LNCAP (cell line): Measurements from ENCODE around the gene ZNF23.

Source experiments
- TF ChIP-seq, protein P1 (sequence below): fragments of 450-650 bp; IDR thresholded peaks from 2 replicates; pipeline ENCODE4 v1.5.1; 2017; ENCODE audit warnings: mild to moderate bottlenecking

The ZNF23 gene

DNA sequence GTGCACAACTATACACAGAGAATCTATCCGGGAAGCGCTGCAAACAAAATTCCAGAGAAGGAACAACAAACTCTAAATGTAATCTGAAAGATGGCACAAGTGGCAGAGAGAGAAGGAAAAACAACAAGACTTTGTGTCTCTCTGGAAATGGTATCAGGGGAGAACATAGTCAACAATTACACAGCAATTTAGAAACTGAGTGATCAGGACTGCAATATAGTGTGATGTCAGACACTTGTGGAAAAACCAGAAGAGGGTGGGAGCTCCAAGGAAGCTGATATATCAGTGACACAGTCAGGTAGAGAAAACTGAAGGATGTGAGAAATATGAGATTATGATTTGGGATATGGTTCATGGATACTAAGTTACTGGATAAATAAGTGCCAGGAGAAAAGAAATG, 18.9 kb upstream of the ZNF23 start:
- TF ChIP-seq, protein P1, sequence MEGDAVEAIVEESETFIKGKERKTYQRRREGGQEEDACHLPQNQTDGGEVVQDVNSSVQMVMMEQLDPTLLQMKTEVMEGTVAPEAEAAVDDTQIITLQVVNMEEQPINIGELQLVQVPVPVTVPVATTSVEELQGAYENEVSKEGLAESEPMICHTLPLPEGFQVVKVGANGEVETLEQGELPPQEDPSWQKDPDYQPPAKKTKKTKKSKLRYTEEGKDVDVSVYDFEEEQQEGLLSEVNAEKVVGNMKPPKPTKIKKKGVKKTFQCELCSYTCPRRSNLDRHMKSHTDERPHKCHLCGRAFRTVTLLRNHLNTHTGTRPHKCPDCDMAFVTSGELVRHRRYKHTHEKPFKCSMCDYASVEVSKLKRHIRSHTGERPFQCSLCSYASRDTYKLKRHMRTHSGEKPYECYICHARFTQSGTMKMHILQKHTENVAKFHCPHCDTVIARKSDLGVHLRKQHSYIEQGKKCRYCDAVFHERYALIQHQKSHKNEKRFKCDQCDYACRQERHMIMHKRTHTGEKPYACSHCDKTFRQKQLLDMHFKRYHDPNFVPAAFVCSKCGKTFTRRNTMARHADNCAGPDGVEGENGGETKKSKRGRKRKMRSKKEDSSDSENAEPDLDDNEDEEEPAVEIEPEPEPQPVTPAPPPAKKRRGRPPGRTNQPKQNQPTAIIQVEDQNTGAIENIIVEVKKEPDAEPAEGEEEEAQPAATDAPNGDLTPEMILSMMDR, result no peak

DNA sequence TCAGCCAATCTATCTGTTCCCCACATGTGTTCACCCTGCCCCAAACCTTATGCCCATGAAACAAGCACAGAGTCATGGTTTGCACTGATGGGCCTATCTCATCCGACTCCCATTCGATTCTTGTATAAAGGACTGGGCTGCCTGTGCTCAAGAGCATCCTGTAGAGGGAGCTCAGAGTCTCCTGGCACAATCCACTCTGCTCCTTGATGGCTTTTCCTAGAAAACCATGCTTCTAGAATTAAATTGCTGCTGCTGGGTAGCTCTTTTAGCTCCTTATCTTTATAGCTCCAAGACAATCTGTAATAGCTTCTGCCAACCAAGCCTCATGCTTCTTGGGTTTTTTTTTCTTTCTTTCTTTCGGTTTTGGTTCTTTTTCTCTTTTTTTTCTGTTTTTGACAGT, 17.4 kb upstream of the ZNF23 start:
- TF ChIP-seq, protein P1, result peak; percentile 39; the same call in 1 of the 2 replicates

DNA sequence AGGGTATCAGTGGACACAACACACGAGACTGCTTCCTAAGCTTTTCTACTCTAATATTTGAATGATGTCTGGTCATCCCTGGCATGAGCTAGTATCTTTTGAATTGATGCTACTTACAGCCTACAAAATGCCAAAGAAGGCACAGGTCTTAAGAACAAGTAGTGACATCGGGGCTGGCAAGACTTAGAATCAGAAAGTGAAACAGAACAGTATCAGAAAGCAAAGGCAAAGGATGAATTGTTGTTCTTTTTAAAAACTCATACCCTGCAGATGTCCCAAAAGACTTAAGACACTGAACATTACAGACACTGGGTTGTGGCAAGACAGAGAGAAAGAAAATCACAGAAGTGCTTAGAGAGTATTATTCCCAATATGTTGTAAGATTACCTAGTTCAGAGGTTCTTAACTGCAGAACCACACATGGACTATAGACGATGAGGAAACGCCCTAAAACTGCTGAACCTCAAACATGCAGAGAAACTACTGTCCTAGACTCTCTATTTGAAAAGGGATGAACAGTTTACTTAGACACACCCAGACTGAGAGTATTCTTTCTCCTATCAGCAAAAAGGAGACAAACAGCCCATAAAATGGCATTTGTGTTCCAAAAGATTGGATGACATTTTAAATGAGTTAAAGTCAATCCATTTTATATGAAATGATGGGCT, 14.5 kb upstream of the ZNF23 start:
- TF ChIP-seq, protein P1, result no peak

DNA sequence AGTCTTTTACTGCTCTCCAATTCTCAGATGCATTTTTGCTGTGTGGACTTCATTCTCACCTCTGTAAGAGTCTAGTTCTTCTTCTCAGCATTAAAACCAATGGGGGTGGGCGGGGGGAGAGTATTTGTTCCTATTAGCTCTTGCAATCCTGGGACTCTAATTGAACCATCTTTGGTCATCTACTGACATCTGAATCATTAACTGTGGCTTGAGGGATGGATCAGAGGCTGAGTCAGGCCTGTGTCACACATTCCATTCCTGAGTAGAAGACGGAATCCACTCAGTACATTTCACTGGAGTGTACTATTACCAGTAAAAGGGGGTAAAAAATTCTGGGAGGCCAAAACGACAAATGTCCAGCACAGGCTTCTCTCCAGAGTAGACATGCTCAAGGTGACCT, 12.8 kb upstream of the ZNF23 start:
- TF ChIP-seq, protein P1, result no peak

DNA sequence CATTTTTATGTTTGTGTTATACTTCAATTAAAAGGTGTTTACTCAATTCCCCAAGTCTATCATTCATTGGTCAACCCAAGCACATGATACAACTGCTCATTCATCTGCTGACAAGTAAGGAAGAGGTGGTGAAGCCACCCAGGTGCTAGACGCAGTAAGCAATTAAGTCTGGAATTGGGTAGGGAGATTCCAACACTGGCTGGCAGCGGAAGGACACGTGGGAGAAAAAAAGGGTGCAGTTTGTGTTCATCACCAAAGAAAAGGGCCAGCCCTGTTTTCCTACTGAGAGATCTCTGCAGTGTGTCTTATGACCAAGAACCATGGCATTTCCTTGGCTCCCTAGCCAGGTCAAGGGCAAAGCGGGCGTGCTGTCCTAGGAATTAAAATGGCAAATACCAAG, 11.8 kb upstream of the ZNF23 start:
- TF ChIP-seq, protein P1, result no peak

DNA sequence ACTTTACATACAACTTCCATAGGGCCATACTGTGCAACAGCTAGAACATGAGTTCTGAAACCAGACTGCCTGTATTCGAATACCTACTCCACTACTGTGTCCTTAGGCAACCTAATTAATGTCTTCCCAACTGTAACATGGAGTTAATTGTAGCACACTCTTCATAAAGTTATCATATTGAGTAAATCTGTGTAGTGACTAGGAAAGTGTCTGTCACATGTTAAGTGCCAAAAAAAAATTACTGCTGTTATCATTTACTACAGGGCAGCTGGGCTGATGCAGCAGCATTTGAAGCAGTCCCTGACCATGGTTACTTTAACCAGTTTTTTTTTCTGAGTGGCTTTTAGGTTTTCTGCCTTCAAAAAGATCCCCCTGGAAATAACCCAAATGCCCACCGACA, 10.9 kb upstream of the ZNF23 start:
- TF ChIP-seq, protein P1, result no peak

DNA sequence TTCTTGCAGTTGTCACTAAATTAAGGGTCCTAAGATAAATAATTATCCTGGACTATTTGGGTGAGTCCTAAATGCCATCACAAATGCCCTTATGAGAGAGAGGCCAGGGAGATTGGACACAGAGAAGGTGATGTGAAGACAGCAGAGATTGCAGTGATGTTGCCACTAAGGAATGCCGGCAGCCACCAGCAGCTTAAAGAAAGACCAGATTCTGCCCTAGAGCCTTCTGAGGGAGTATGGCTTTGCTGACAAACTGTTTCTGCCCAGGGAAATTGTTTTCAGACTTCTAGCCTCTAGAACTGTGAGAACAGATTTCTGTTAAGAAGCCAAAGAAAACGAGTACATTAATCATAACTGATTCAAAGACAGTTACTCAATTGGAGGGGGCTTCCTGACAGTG, 10.0 kb upstream of the ZNF23 start:
- TF ChIP-seq, protein P1, result no peak

DNA sequence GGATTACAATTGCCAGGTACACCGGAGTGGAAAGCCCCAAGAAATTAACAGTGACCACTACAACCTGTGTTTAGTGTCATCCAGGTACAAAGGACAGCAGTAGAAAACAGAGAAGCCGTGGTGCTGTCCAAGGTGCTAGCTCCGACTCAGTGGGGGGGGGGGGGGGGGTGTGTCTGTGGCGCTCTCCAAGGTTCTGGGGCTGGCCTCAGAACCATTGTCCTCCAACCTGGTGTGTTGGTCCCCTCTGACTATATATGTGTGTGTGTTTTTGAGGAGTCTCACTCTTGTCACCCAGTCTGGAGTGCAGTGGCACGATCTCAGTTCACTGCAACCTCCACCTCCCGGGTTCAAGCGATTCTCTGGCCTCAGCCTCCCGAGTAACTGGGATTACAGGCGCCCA, 5.8 kb upstream of the ZNF23 start:
- TF ChIP-seq, protein P1, result no peak
